ENCODE measurements around the gene PROCA1. TPM values are rescaled to one million over a fixed set of nuclear protein-coding genes. Genes with fewer than 3 reads are reported as not detected.

PROCA1 gene
- total RNA-seq, 1 donor from 2014 or later = 3.0 TPM

- Mint-ChIP-seq H3K9me3 (ENCODE audit: unreplicated experiment) (no peaks in the 10 kb centered on the region), H3K27me3 (ENCODE audit: unreplicated experiment) (no peaks in the 10 kb centered on the region), H3K4me1 (ENCODE audit: unreplicated experiment) (peaks cover 37% of the 10 kb centered on the region), H3K4me3 (ENCODE audit: unreplicated experiment) (peak overlapping the region; percentile 89), H3K27ac (ENCODE audit: unreplicated experiment) (peak overlapping the region; percentile 89), H3K36me3 (ENCODE audit: unreplicated experiment) (peaks cover 9% of the 10 kb centered on the region)
- TF ChIP-seq CTCF (IDR thresholded peaks at IDR 0.05) = no peak
- DNase-seq (ENCODE audit: extremely low spot score, unreplicated experiment) = no peak
These were observed 34.9 kb upstream of the PROCA1 start for GRCh38 chr17:28746611-28747050.

- H3K4me1 Mint-ChIP-seq (ENCODE audit: unreplicated experiment) = peaks cover 39% of the 10 kb centered on the region
- H3K9me3 Mint-ChIP-seq (ENCODE audit: unreplicated experiment) = no peaks in the 10 kb centered on the region
- DNase-seq (ENCODE audit: extremely low spot score, unreplicated experiment) = no peak
- TF ChIP-seq CTCF (IDR thresholded peaks at IDR 0.05) = no peak
- peak overlapping the region; percentile 89 for H3K4me3 Mint-ChIP-seq (ENCODE audit: unreplicated experiment)
- no peaks in the 10 kb centered on the region for H3K27me3 Mint-ChIP-seq (ENCODE audit: unreplicated experiment)
- peak overlapping the region; percentile 89 for H3K27ac Mint-ChIP-seq (ENCODE audit: unreplicated experiment)
- peaks cover 9% of the 10 kb centered on the region for H3K36me3 Mint-ChIP-seq (ENCODE audit: unreplicated experiment)
These were observed 34.2 kb upstream of the PROCA1 start for GRCh38 chr17:28745786-28746411.

GRCh38 chr17:28744972-28745785 lies 33.5 kb upstream of the PROCA1 start:
- Mint-ChIP-seq H3K36me3 (ENCODE audit: unreplicated experiment) (peaks cover 9% of the 10 kb centered on the region), H3K27ac (ENCODE audit: unreplicated experiment) (peak overlapping the region; percentile 89), H3K9me3 (ENCODE audit: unreplicated experiment) (no peaks in the 10 kb centered on the region), H3K4me3 (ENCODE audit: unreplicated experiment) (peak overlapping the region; percentile 89), H3K27me3 (ENCODE audit: unreplicated experiment) (no peaks in the 10 kb centered on the region), H3K4me1 (ENCODE audit: unreplicated experiment) (peaks cover 39% of the 10 kb centered on the region)
- peak; percentile 86 for DNase-seq (ENCODE audit: extremely low spot score, unreplicated experiment)
- TF ChIP-seq CTCF (IDR thresholded peaks at IDR 0.05) = no peak

- DNase-seq (ENCODE audit: extremely low spot score, unreplicated experiment) = peak; percentile 86
- peak overlapping the region; percentile 89 for H3K27ac Mint-ChIP-seq (ENCODE audit: unreplicated experiment)
- peaks cover 39% of the 10 kb centered on the region for H3K4me1 Mint-ChIP-seq (ENCODE audit: unreplicated experiment)
- H3K4me3 Mint-ChIP-seq (ENCODE audit: unreplicated experiment) = peak overlapping the region; percentile 89
- H3K27me3 Mint-ChIP-seq (ENCODE audit: unreplicated experiment) = no peaks in the 10 kb centered on the region
- peaks cover 9% of the 10 kb centered on the region for H3K36me3 Mint-ChIP-seq (ENCODE audit: unreplicated experiment)
- no peak for TF ChIP-seq CTCF (IDR thresholded peaks at IDR 0.05)
- H3K9me3 Mint-ChIP-seq (ENCODE audit: unreplicated experiment) = no peaks in the 10 kb centered on the region
These were observed 32.6 kb upstream of the PROCA1 start for GRCh38 chr17:28744104-28744971.
